Ureter (tissue), 1 donor: ENCODE data around the gene CAAP1. TPM values are rescaled to one million over a fixed set of nuclear protein-coding genes. Genes with fewer than 3 reads are reported as not detected.
"Not testable (repeated sequence)": the region's sequence is repeated elsewhere in the genome, so short reads cannot be mapped to it uniquely, and the experiment has no call there.

ENCODE experiments used
- DNase-seq: peaks from one replicate; pipeline ENCODE4 v3.0.0-alpha.2; 2020; ENCODE audit warnings: low spot score
- total RNA-seq: library from RNA; stranded (reverse); gene quantifications from one replicate; pipeline ENCODE4 v1.2.4, GENCODE V29; 2023
- donor health status: DM: yes; HTN: yes; CAD: no.

Gene CAAP1
- total RNA-seq, 1 donor from 2014 or later = 14.2 TPM

- DNase-seq = no peak
Observed at GRCh38 chr9:26833792-26834191, 58.8 kb downstream of the CAAP1 start.

GRCh38 chr9:26828391-26828955 is 64.1 kb downstream of the CAAP1 start:
- not testable (repeated sequence) for DNase-seq

GRCh38 chr9:26814799-26815198 is 77.8 kb downstream of the CAAP1 start:
- DNase-seq = no peak

GRCh38 chr9:26813247-26813646 is 79.4 kb downstream of the CAAP1 start:
- DNase-seq = no peak

- no peak for DNase-seq
Observed at GRCh38 chr9:26812217-26812616, 80.4 kb downstream of the CAAP1 start.

- DNase-seq = no peak
Observed at GRCh38 chr9:26811106-26811505, 81.5 kb downstream of the CAAP1 start.

- DNase-seq = no peak
Observed at GRCh38 chr9:26809795-26810194, 82.8 kb downstream of the CAAP1 start.

GRCh38 chr9:26807161-26807560 is 85.4 kb downstream of the CAAP1 start:
- no peak for DNase-seq

GRCh38 chr9:26802921-26803320 is 89.7 kb downstream of the CAAP1 start:
- DNase-seq = no peak

- no peak for DNase-seq
Observed at GRCh38 chr9:26801772-26802171, 90.8 kb downstream of the CAAP1 start.

- DNase-seq = no peak
Observed at GRCh38 chr9:26800322-26800721, 92.3 kb downstream of the CAAP1 start.

GRCh38 chr9:26791274-26791673 is 101.3 kb downstream of the CAAP1 start:
- no peak for DNase-seq

Other genes starting within 250 kb of the CAAP1 start
- gene PLAA, start 54.4 kb upstream of the CAAP1 start, total RNA-seq = 26.0 TPM
- gene IFT74, start 63.6 kb upstream of the CAAP1 start, total RNA-seq = 21.7 TPM
- gene LRRC19, start 112.9 kb upstream of the CAAP1 start, total RNA-seq = not detected
- gene TEK, start 216.4 kb upstream of the CAAP1 start, total RNA-seq = 13.1 TPM